SK-N-SH treated with all-trans-retinoic acid at 6 μM for 48 hours (cell line): ENCODE results near the gene TMC4.
"Not testable (repeated sequence)": the region's sequence is repeated elsewhere in the genome, so short reads cannot be mapped to it uniquely, and the experiment has no call there.

Experiments
- OSR1 ChIP-seq: fragments of 250-450 bp; sonication (Bioruptor Pico); IDR thresholded peaks from 2 replicates; pipeline ENCODE4 v1.8.0; 2022; ENCODE audit warnings: moderate library complexity, mild to moderate bottlenecking, inconsistent platforms
- RARB ChIP-seq: fragments of 250-450 bp; sonication (Bioruptor Pico); IDR thresholded peaks from 2 replicates; pipeline ENCODE4 v1.8.0; 2021; ENCODE audit warnings: mild to moderate bottlenecking, moderate library complexity
- ZFP3 ChIP-seq: fragments of 250-450 bp; sonication (Bioruptor Pico); IDR thresholded peaks from 2 replicates; pipeline ENCODE4 v1.5.0; 2020; ENCODE audit warnings: mild to moderate bottlenecking, moderate library complexity
- ZFP30 ChIP-seq: fragments of 450-650 bp; formaldehyde crosslinking; IDR thresholded peaks from 2 replicates; pipeline ENCODE4 v1.5.0; 2022; ENCODE audit warnings: mild to moderate bottlenecking, moderate library complexity
- TF ChIP-seq, protein P1 (sequence below): fragments of 250-450 bp; sonication (Bioruptor Pico); IDR thresholded peaks from 2 replicates; pipeline ENCODE4 v1.5.1; 2021; ENCODE audit warnings: mild to moderate bottlenecking, moderate library complexity
- TF ChIP-seq, protein P2 (sequence below): fragments of 250-450 bp; sonication (Bioruptor Pico); IDR thresholded peaks from 2 replicates; pipeline ENCODE4 v1.5.1; 2020; ENCODE audit warnings: low read depth, mild to moderate bottlenecking, moderate library complexity
- TF ChIP-seq, protein P3 (sequence below): fragments of 250-450 bp; sonication (Bioruptor Pico); IDR thresholded peaks from 2 replicates; pipeline ENCODE4 v1.8.0; 2020; ENCODE audit warnings: mild to moderate bottlenecking, moderate library complexity, borderline replicate concordance

DNA sequence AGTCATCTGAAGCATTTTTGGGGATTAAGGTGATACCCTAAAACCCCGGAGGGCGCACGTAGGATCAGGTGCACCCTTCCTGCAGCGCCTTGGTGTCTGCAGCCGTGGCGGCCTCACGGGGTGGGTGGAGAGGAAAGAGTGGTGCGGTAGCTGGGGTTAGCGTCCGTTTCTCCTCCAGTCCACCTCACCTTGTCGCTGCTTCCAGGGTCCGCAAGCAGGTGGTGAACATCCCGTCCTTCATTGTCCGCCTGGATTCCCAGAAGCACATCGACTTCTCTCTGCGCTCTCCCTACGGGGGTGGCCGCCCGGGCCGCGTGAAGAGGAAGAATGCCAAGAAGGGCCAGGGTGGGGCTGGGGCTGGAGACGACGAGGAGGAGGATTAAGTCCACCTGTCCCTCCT, 34.2 kb upstream of the TMC4 start:
- TF ChIP-seq OSR1, ZFP3, ZFP30, RARB (CRISPR knock-in tag): not testable (repeated sequence)
- TF ChIP-seq, protein P1, sequence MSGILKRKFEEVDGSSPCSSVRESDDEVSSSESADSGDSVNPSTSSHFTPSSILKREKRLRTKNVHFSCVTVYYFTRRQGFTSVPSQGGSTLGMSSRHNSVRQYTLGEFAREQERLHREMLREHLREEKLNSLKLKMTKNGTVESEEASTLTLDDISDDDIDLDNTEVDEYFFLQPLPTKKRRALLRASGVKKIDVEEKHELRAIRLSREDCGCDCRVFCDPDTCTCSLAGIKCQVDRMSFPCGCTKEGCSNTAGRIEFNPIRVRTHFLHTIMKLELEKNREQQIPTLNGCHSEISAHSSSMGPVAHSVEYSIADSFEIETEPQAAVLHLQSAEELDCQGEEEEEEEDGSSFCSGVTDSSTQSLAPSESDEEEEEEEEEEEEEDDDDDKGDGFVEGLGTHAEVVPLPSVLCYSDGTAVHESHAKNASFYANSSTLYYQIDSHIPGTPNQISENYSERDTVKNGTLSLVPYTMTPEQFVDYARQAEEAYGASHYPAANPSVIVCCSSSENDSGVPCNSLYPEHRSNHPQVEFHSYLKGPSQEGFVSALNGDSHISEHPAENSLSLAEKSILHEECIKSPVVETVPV (CRISPR knock-in tag): not testable (repeated sequence)
- TF ChIP-seq, protein P2, sequence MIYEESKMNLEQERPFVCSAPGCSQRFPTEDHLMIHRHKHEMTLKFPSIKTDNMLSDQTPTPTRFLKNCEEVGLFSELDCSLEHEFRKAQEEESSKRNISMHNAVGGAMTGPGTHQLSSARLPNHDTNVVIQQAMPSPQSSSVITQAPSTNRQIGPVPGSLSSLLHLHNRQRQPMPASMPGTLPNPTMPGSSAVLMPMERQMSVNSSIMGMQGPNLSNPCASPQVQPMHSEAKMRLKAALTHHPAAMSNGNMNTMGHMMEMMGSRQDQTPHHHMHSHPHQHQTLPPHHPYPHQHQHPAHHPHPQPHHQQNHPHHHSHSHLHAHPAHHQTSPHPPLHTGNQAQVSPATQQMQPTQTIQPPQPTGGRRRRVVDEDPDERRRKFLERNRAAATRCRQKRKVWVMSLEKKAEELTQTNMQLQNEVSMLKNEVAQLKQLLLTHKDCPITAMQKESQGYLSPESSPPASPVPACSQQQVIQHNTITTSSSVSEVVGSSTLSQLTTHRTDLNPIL (CRISPR knock-in tag): not testable (repeated sequence)
- TF ChIP-seq, protein P3, sequence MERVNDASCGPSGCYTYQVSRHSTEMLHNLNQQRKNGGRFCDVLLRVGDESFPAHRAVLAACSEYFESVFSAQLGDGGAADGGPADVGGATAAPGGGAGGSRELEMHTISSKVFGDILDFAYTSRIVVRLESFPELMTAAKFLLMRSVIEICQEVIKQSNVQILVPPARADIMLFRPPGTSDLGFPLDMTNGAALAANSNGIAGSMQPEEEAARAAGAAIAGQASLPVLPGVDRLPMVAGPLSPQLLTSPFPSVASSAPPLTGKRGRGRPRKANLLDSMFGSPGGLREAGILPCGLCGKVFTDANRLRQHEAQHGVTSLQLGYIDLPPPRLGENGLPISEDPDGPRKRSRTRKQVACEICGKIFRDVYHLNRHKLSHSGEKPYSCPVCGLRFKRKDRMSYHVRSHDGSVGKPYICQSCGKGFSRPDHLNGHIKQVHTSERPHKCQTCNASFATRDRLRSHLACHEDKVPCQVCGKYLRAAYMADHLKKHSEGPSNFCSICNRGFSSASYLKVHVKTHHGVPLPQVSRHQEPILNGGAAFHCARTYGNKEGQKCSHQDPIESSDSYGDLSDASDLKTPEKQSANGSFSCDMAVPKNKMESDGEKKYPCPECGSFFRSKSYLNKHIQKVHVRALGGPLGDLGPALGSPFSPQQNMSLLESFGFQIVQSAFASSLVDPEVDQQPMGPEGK (CRISPR knock-in tag): not testable (repeated sequence)
